CD4-positive, alpha-beta T cell treated with Interleukin-17A for 1 hour (primary cell): ENCODE data around the gene TACSTD2.
"Not testable (repeated sequence)": the region's sequence is repeated elsewhere in the genome, so short reads cannot be mapped to it uniquely, and the experiment has no call there.

ENCODE experiments used
- DNase-seq: peaks from one replicate; pipeline ENCODE4 v3.0.0-alpha.2; 2020

The TACSTD2 gene

DNA sequence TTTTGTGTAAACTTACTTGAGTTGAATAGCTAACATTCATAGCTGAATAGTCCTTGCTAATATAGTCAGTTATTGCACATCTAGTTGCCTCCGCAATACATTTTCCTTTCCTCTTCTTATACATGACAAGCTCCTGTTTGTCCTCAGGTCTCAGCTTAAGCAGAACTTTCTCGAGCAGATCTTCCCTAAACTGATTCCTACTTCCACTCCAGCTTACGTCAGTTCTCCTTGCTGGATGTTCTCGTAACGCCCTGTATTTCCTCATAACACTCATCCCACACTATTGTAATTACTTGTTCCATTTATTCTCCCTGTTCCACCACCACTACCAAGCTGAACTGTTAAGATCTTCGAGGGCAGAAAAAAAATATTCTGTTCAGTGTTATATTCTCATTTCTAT, 15.4 kb downstream of the TACSTD2 start:
- DNase-seq = no peak

DNA sequence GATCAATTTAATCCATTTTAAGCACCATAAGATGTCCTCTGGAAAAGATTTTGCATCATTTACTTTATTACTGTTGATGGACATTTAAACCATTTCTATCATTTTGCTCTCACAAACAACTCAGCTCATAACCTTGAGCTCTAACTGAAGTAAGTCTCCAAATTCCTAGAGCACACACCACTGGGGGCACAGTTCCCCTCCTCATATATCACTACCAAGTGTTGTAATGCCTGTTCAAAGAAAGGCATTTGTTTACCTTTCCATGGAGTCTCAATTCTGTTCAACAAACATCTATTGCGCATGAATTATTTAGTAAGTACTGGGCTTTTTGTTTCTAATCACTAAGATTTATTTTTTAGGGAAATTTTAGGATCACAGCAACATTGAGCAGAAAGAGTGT, 21.7 kb downstream of the TACSTD2 start:
- no peak for DNase-seq

DNA sequence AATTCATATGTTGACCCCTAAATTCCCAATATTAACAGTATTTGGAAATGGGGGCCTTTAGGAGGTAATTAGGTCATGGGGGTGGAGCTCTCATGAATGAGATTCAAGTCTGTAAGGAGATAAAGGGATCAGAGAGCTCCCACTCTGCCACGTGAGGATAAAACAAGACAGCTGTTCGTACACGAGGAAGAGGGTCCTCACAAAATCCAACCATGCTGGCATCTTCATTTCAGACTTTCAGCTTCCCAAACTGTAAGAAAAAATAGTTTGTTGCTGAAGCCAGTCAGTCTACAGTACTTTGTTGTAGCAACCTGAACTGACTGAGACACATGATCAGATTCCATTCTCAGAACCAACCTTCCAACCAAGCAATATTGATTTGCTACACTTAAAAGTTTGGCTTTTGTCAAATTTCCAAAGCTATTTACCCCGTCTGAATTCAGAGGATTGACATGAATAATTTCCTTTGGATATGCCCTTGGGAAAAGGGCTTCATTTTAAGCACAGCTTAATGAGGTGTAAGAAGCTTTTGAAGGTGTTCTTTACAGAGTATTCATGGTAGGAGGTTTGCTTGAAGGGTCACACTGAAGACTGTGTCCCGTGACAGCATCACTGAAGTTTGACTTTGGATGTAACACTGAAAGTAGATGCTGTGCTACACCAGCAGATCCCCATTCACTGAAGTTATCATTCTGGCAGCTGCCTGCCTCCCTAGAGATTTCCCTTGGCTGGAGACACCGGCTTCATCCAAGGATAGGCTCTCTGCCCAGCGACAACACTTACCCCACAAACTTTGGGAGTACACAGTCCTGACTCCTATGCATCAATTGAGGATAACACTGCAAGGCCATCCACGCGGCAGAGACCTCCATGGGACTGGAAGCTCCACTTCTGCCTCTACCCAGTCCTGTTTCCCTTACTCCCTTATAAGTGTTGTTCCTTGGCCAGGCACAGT, 25.6 kb downstream of the TACSTD2 start:
- DNase-seq = no peak

DNA sequence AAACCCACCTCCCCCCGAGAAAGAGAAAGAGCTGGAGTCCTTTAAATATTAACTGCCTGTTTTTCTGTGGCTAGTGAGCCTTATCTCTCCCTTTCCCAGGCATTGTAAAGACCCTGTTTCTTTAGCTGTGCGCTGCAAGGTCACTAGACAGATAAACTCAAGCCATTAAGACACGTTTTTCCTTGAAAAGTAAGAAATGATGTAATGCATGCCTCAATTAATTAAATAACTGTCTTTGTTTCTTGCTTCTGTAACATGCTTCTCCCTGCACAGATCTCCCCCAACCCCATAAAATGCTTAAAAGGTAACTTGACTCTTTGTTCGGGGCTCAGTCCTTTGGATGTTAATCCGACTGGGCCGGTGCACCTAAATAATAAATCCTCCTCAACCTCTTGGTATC, 27.8 kb downstream of the TACSTD2 start:
- not testable (repeated sequence) for DNase-seq

DNA sequence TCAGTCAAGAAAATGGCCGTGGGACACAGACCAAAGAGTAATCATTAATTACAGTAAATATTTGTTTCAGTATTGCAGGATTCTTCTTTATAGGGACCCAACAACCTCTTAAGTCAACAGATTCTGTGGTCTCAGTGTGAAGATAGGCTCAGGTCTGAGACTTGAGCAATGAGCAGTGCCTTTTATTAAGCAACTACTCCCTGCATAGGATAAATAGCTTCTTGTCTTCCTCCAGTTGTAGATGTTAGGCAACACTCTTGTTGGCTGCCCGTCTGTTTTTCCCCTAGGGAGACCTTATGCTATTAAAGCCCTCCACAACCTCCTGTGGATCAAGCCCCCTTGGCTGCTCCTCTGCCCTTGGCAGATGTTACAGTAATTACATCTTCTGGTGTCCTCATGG, 28.7 kb downstream of the TACSTD2 start:
- no peak for DNase-seq

DNA sequence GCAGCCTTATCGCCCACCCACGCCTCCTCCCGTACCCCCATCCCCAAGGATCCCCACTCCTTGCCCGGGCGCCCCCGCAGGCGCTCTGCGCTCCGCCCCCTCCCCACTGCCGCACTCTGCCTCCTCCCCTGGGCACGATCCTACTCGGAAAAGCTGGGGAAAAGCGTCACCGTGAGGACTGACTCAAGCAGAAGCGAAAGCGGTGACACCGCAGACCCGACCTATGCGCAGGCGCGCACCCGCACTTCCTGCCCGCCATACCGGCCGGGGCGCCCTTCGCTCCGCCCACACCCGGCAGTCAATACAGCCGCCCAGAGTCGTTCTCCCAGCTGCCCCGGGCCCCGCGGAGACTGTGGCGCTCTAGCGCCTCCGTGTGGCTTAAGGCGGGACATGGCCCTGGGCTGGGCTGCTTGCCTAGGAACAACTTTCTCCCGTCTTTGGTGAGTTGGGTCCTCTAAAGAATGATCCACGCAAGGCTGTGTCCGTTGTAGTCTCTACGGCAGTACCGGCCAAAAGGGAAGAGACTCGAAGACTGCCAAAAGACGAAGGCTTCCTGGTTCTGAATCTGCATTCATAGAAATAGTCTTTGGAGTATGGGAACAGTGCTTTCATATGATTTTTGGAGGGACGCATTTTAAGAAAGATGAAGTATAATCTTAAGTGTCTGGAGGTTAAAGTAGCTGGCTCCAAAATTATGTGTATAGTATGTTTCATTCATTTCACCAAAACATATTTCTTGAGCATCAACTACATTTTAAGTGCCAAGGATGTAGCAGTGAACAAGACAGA, 30.3 kb downstream of the TACSTD2 start, which contains the start of gene OMA1:
TSS of gene OMA1 (minus strand) at position 207 of the 789 bp plus-strand sequence. CDS start 7,432 bp downstream, outside the sequence.
- peak; percentile 97 for DNase-seq

DNA sequence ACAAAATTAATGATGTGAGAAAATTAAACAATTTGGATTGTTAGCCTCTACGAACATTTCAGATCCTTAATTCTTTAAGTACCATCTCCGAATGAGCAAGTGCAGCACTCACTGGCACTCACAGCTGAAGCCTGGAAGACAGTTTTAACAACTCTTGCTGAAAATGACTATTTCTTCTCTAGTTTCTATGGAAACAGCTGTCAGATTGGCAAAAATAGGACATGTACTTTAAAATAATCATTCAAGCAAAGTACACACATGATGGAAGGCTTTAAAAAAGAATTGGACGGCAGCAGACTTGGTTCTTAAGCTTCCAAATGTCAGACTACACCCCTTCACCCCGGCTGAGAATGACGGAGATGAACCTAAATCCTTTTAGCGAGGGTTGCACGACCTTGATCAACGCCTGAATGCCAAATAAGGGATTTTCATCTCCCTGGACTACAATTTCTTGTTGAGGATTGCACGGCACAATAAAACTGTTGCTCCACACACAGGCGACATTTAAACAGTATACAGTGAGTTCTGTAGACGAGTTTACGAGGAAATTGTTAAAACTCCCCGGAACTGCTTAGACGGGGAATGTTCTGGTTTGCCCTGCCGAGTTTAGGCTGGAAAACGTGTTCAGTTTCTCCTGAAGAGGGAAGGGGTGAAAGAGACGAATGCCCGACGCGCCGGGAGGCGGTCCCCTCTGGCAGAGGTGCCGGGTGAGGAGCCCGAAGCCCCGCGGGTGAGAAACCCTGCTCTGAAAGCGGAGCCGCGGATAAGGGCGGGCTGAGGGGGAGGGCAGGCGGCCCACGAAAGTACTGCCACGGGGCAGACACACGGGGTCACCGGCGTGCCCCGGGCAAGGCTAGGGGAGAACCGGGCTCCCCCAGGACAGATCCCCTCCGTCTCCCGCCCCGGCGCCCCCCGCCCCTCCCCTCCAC, 31.2 kb downstream of the TACSTD2 start:
- peak; percentile 82 for DNase-seq

DNA sequence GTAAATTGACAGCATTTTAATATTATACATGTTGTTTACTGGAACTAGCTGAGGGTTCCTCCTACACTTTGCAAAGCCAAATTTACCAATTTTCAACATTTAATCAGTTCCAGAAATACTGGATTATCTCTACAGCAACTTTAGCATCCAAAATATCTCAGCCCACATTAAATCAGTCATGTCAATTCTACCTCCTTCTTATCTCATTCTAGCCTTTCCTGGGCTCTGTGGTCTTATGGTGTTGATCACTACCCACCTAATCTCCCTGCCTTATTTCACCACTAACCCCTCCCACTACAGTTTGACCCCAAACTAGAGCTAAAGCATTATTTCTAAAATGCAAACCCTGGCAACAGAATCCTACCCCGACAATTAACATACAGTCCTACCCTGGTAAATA, 33.8 kb downstream of the TACSTD2 start:
- DNase-seq = no peak

DNA sequence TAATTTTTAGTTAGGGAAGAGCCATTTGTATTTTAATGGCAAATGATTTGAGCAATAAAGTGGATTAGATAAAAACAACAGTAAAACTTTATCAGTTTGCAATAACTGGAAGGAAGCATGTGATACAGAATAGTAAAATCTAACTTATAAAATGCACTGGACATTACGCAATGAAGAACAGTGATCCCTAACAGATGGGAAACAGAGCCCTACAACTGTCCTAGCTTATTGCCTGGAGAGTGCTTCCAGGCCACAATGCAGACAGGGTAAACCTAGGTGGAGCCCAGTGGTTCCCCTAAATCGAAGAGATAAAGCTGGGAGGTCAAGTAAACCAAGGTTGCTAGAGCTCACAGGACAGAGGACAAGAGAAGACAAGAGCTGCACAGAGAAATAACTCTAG, 37.5 kb downstream of the TACSTD2 start:
- DNase-seq = no peak

DNA sequence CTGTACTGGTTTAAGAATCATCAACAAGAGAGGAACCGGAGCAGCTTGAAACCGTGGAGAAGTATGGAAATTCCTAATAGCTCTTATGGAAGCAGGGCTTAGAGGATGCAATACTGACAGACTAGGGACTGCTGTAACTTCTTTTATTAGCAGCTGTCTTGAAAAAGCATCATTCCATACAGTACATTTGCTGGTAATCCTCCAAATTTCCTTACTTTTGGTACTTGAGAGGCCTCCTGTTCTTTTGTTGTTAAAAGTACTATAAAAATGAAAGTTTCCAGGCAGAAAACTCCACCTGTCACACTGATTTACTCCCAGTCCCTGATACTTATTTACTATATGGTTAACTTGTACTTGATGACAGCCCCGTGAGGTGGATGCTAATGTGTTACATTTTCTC, 38.2 kb downstream of the TACSTD2 start:
- no peak for DNase-seq

DNA sequence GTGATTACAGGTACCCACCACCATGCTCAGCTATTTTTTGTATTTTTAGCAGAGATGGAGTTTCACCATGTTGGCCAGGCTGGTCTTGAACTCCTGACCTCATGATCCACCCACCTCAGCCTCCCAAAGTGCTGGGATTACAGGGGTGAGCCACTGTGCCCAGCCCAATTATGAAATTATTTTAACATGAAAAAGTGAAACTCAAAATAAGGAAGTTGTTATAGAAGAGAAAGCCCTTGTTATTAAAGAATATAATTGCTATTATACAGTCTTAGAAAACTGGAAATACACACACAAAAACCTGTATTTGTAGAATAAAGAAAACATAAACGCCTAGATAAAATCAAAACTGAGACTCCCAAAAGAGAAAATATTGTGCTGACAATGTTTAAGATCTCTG, 45.2 kb downstream of the TACSTD2 start:
- not testable (repeated sequence) for DNase-seq

DNA sequence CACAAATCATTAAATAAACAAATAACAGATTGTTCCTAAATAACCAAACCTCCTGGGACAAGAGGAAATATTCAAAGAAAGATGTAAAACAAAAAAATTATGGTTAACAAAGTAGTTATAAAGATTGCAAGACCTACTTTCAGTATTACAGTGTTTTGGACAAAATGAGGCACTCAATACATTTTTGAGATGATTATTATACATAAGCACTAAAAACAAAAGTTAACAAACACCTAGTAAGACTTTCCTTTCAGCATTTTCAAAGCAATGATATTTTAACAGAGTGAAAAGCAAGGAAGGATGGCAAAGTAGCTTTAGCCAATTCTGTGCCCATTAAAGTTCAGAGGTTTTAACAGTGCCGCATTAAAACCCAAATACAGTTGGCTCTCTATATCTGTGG, 47.8 kb downstream of the TACSTD2 start:
- DNase-seq = no peak

DNA sequence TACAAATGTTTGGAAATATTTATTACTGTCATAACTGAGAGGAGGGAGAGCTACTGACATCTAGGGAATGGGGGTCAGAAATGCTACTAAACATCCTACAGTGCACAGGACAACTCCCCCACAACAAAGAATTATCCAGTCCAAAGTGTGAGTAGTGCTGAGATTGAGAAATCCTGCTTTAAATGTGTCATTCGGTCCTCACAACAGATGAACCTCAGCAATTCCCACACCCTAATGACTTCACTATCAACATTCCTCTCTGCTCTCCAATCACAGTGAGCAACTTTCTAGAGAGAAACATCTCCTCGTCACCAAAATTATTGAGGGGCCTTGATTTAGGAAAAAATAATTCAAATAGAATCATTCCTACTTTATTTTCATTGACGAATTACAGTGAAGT, 48.5 kb downstream of the TACSTD2 start:
- no peak for DNase-seq
